Esophagus squamous epithelium (tissue), 5 donors: ENCODE results near the gene CGNL1. TPM values are rescaled to one million over a fixed set of nuclear protein-coding genes. Genes with fewer than 3 reads are reported as not detected.

Source experiments
- DNase-seq: peaks from one replicate; lab custom pipeline; 2025; lab: John Stamatoyannopoulos, UW
- H3K27ac ChIP-seq, 4 donors: fragments of 200-600 bp; sonication (generic); one replicate each; pipeline ENCODE4 v1.5.1; 2016 to 2019; ENCODE audit warnings: mild to moderate bottlenecking in 1 of 4
- H3K27me3 ChIP-seq, 4 donors: fragments of 200-600 bp; sonication (generic); 1 replicate in 3 of 4; 2 replicates in 1 of 4; pipeline versions ENCODE4 v1.5.1 to v1.6.0; 2017 to 2021; ENCODE audit warnings: antibody characterized with exemption in 1 of 4
- H3K36me3 ChIP-seq, 3 donors: fragments of 200-600 bp; sonication (generic); one replicate each; pipeline ENCODE4 v1.5.1; 2016 to 2019
- H3K4me1 ChIP-seq, 3 donors: fragments of 200-600 bp; sonication (generic); one replicate each; pipeline ENCODE4 v1.5.1; 2017 to 2019
- H3K4me3 ChIP-seq, 4 donors: fragments of 200-600 bp; sonication (generic); 1 replicate in 3 of 4; 2 replicates in 1 of 4; pipeline ENCODE4 v1.5.1; 2016 to 2019; ENCODE audit warnings: mild to moderate bottlenecking in 2 of 4, moderate library complexity in 1 of 4
- H3K9me3 ChIP-seq, 3 donors: fragments of 200-600 bp; sonication (generic); one replicate each; pipeline ENCODE4 v1.5.1; 2016 to 2019
- CTCF ChIP-seq, 6 experiments: fragments of 450-650 bp in 4 of 6; fragments of 200-600 bp in 2 of 6; sonication (generic) in 2 of 6; IDR thresholded peaks; one replicate each; pipeline ENCODE4 v1.5.1; 2016 to 2019; ENCODE audit warnings: antibody characterized with exemption in 6 of 6, mild to moderate bottlenecking in 4 of 6, moderate library complexity in 4 of 6
- POLR2A ChIP-seq, 4 donors: fragments of 450-650 bp; IDR thresholded peaks; one replicate each; pipeline ENCODE4 v1.6.1; 2017; ENCODE audit warnings: antibody characterized with exemption in 4 of 4, mild to moderate bottlenecking in 4 of 4, moderate library complexity in 3 of 4
- WGBS, 2 donors: methylation state at CpG; one replicate each; pipeline ENCODE4 v1.1.5; 2018; 5-methylcytosine and 5-hydroxymethylcytosine counted together
- intact Hi-C: fragments of 100-400 bp; cut with DNase I; formaldehyde crosslinking; loops from one replicate; pipeline ENCODE4 v1.15.0; 2022
- total RNA-seq, 4 donors: library from RNA; depleted of rRNA; stranded (reverse); fragments of >200 nt; gene quantifications; one replicate each; pipeline ENCODE4 v1.1.0, GENCODE V29; 2016
- donor health status: DM: yes; HTN: yes; CAD: no.

The CGNL1 gene
- total RNA-seq, 4 donors from 2014 or later = 3.8 to 14.7 (median 8.8) TPM

DNA sequence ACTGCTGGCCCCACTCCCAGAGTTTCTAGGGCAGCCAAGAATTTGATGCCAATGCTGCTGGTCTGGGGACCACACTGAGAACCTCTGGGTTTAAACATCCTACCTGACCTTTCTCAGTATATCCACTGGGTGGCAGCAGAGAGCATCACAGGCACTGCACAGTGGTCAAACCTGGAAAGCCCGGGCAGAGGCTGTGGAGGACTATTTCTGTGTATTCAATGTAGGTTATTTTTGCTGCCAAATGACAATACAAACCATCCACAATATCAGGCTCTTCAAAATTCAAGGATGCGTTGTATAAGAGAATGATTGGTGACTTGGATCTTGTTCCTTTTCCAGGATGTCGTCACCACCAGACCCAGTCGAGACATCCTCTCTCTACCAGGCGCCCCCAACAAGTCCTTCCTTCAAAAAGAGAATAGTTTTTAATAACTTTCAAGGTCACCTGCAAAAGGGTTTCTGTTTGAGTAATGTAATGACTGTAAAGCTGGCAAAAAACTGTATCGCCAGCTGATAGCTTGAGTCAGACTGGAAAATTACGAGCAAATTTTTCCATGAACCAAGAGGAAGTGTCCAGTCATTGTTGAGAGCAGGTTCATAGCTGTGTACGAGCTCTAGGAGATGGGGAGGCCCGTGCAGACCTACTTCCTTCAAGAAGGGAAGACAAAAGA is 184.9 kb downstream of the CGNL1 start:
- Histone ChIP-seq H3K27me3 (no peaks in the 10 kb centered on the region), H3K4me1 (peaks cover 0 to 23% (median 0%) of the 10 kb centered on the region in 3 donors), H3K4me3 (peak overlapping the region in 1 of 4 donors; percentile 3), H3K36me3 (no peaks in the 10 kb centered on the region), H3K9me3 (no peaks in the 10 kb centered on the region), H3K27ac (peak overlapping the region in 2 of 4 donors; percentile 51 to 57)
- DNase-seq = peak; percentile 16
- 31 to 34% methylated on average over 9 of the region's 9 CpGs for WGBS, 2 donors
- TF ChIP-seq CTCF (IDR thresholded peaks at IDR 0.05) (peak; percentile 61 to 93 (median 90)), POLR2A (IDR thresholded peaks at IDR 0.05) (no peak)
- intact Hi-C loops = loop anchor here (2.0 kb wide), 1 partner anchor 50 kb away; no protein-coding TSS in a partner anchor

DNA sequence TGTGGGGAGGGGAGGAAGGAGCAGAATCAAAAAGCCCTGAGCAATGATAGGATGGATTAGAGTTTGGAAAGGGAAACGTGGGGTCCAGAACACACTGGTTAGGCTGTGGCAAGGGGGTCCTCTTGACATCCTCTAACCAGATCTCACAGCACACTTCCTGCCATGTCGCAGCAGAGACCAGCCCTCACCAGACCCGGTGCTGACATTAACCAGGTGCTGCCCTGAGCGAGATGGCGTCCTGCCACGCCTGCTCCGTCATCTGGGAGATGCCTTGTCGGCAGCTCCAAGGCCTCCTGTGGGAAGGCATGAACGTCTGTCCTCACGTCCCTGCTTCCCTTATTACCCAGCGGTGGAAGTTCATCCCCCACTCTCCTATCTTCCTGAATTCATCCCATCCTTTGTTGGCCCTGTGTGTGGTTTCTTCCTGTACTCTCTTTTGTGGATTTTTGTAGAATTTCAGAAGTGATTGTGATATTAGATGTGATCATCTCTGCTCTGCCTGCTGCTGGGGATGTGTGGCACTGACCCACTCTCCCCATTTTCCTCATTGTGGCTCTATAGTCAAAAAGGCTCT is 186.0 kb downstream of the CGNL1 start:
- Histone ChIP-seq H3K27ac (peak overlapping the region in 1 of 4 donors; percentile 44), H3K4me3 (no peak overlapping the region), H3K36me3 (no peaks in the 10 kb centered on the region), H3K4me1 (peaks cover 0 to 23% (median 0%) of the 10 kb centered on the region in 3 donors), H3K9me3 (no peaks in the 10 kb centered on the region), H3K27me3 (no peaks in the 10 kb centered on the region)
- TF ChIP-seq CTCF (IDR thresholded peaks at IDR 0.05) = no peak
- TF ChIP-seq POLR2A (IDR thresholded peaks at IDR 0.05) = no peak
- WGBS, 2 donors = 67 to 68% methylated on average over 6 to 9 of the region's 11 CpGs
- intact Hi-C loops = no loop called here
- no peak for DNase-seq

GRCh38 chr15:57563416-57563815 is 187.1 kb downstream of the CGNL1 start:
- H3K4me3 ChIP-seq = no peak overlapping the region
- intact Hi-C loops = no loop called here

DNA sequence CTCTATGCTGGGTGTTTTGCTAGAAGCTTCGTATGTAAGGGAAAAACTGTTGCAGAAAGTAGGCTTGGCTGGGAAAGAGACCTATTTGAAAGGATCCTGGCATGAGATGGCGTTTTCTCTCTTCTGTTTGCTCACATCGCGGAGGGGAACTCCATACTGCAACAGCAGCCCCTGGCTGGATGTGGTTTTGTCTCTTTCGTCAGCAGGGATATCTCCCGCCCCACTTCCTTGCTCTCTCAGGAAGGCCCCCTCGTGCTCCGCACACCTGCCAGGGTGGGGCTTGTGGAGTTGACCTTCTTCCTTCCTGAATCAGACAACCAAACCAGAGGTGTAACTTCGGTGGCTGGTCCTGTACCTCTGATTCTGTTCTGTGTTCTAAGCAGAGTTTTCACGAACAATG is 189.0 kb downstream of the CGNL1 start:
- H3K4me1 ChIP-seq = peaks cover 0 to 18% (median 0%) of the 10 kb centered on the region in 3 donors
- no peaks in the 10 kb centered on the region for H3K36me3 ChIP-seq
- DNase-seq = no peak
- H3K27me3 ChIP-seq = no peaks in the 10 kb centered on the region
- intact Hi-C loops = no loop called here
- TF ChIP-seq CTCF (IDR thresholded peaks at IDR 0.05) = no peak
- TF ChIP-seq POLR2A (IDR thresholded peaks at IDR 0.05) = no peak
- H3K4me3 ChIP-seq = no peak overlapping the region
- H3K9me3 ChIP-seq = no peaks in the 10 kb centered on the region
- H3K27ac ChIP-seq = peak overlapping the region in 1 of 4 donors; percentile 34
- 14 to 29% methylated on average over 6 to 9 of the region's 10 CpGs for WGBS, 2 donors

More at GRCh38 chr15:57563416-57563815, 187.1 kb downstream of the CGNL1 start:
- WGBS, 2 donors = 67 to 90% methylated on average over 4 to 6 of the region's 6 CpGs
- TF ChIP-seq CTCF (IDR thresholded peaks at IDR 0.05) (no peak), POLR2A (IDR thresholded peaks at IDR 0.05) (no peak)
- peaks cover 0 to 23% (median 0%) of the 10 kb centered on the region in 3 donors for H3K4me1 ChIP-seq
- H3K27ac ChIP-seq = no peak overlapping the region
- DNase-seq = no peak
- no peaks in the 10 kb centered on the region for H3K9me3 ChIP-seq
- H3K27me3 ChIP-seq = no peaks in the 10 kb centered on the region
- H3K36me3 ChIP-seq = no peaks in the 10 kb centered on the region

GRCh38 chr15:57566834-57567233 is 190.5 kb downstream of the CGNL1 start:
- DNase-seq = no peak
- intact Hi-C loops = no loop called here
- WGBS, 2 donors = 31 to 37% methylated on average over 4 of the region's 4 CpGs

More at GRCh38 chr15:57566834-57567233, 190.5 kb downstream of the CGNL1 start:
- Histone ChIP-seq H3K4me1 (peaks cover 0 to 7% (median 0%) of the 10 kb centered on the region in 3 donors), H3K27ac (no peak overlapping the region), H3K9me3 (no peaks in the 10 kb centered on the region), H3K27me3 (no peaks in the 10 kb centered on the region), H3K36me3 (no peaks in the 10 kb centered on the region), H3K4me3 (no peak overlapping the region)
- TF ChIP-seq CTCF (IDR thresholded peaks at IDR 0.05) (no peak), POLR2A (IDR thresholded peaks at IDR 0.05) (no peak)
